ENCODE results near the gene SSB.
"Not testable (repeated sequence)": the region's sequence is repeated elsewhere in the genome, so short reads cannot be mapped to it uniquely, and the experiment has no call there.

The SSB gene

GRCh38 chr2:169798718-169799592 lies at the start of gene SSB:
Gene SSB, plus strand, starts transcription at chr2:169798871. Its CDS starts 2,090 bp downstream, at chr2:169800961.
- DNase-seq, result peak; percentile 82

GRCh38 chr2:169752752-169753151 lies 45.9 kb upstream of the SSB start:
- no peak for DNase-seq

GRCh38 chr2:169755083-169755870 lies 43.4 kb upstream of the SSB start:
- DNase-seq, result no peak

- DNase-seq, result no peak
These were observed 42.3 kb upstream of the SSB start for GRCh38 chr2:169756342-169756741.

GRCh38 chr2:169757356-169757755 lies 41.3 kb upstream of the SSB start:
- DNase-seq, result no peak

- DNase-seq, result no peak
These were observed 40.9 kb upstream of the SSB start for GRCh38 chr2:169757778-169758177.

GRCh38 chr2:169759987-169760386 lies 38.7 kb upstream of the SSB start:
- DNase-seq, result no peak

GRCh38 chr2:169760798-169761197 lies 37.9 kb upstream of the SSB start:
- DNase-seq, result not testable (repeated sequence)

GRCh38 chr2:169761251-169761969 lies 37.3 kb upstream of the SSB start:
- DNase-seq, result no peak

GRCh38 chr2:169761970-169762292 lies 36.7 kb upstream of the SSB start:
- DNase-seq, result no peak

- no peak for DNase-seq
These were observed 33.1 kb upstream of the SSB start for GRCh38 chr2:169765523-169765922.

GRCh38 chr2:169767243-169767888 lies 31.3 kb upstream of the SSB start:
- DNase-seq, result no peak

GRCh38 chr2:169768262-169768995 lies 30.2 kb upstream of the SSB start:
- no peak for DNase-seq

- no peak for DNase-seq
These were observed 27.6 kb upstream of the SSB start for GRCh38 chr2:169771021-169771420.

GRCh38 chr2:169771612-169772011 lies 27.1 kb upstream of the SSB start:
- DNase-seq, result no peak

- no peak for DNase-seq
These were observed 26.0 kb upstream of the SSB start for GRCh38 chr2:169772651-169773050.

- DNase-seq, result no peak
These were observed 23.3 kb upstream of the SSB start for GRCh38 chr2:169775354-169775753.

- no peak for DNase-seq
These were observed 22.9 kb upstream of the SSB start for GRCh38 chr2:169775765-169776164.

- DNase-seq, result no peak
These were observed 22.4 kb upstream of the SSB start for GRCh38 chr2:169776252-169776761.

GRCh38 chr2:169778446-169778845 lies 20.2 kb upstream of the SSB start:
- DNase-seq, result no peak

- no peak for DNase-seq
These were observed 17.2 kb upstream of the SSB start for GRCh38 chr2:169781249-169782013.
